Endothelial cell of umbilical vein (primary cell): ENCODE results near the gene CYP27C1. TPM values are rescaled to one million over a fixed set of nuclear protein-coding genes. Genes with fewer than 3 reads are reported as not detected.

Experiments used
- BruUV-seq: library from RNA; stranded (reverse); fragments of 400-500 nt; replicated peaks from 2 replicates; lab custom pipeline; 2021; lab: Mats Ljungman, UMichigan
- CTCF ChIA-PET: fragments of 300-600, 350-600 bp; sonication (Branson Sonifier 250); formaldehyde crosslinking; loops from one replicate; lab custom pipeline; 2021; ENCODE audit warnings: antibody characterized with exemption, inconsistent platforms; lab: Charles Lee
- POLR2A ChIA-PET: fragments of 300-600, 350-600 bp; sonication (Branson Sonifier 250); formaldehyde crosslinking; loops from one replicate; lab custom pipeline; 2021; ENCODE audit warnings: antibody characterized with exemption, inconsistent platforms; lab: Charles Lee
- DNase-seq: peaks from one replicate; pipeline ENCODE4 v3.0.0-alpha.2; 2011; ENCODE audit warnings: low read depth, low spot score
- FAIRE-seq: peaks from 2 replicates; lab custom pipeline; 2011; peaks lifted over from hg19 to GRCh38; lab: Jason Lieb, UNC
- H2AFZ ChIP-seq: 2 replicates; pipeline ENCODE4 v1.6.0; 2012; ENCODE audit warnings: low read depth, low read length, control low read depth, inconsistent platforms
- H3K27ac ChIP-seq: 2 replicates; pipeline ENCODE4 v1.5.1; 2011; ENCODE audit warnings: low read depth, mild to moderate bottlenecking, control low read depth, low read length, moderate library complexity; ENCODE audit not compliant: insufficient read depth
- H3K27me3 ChIP-seq, 2 experiments: 2 replicates each; pipeline versions ENCODE4 v1.6.0 to v1.6.1; 2011; ENCODE audit warnings: low read length in 2 of 2, mixed read lengths in 1 of 2; ENCODE audit not compliant: control insufficient read depth in 2 of 2, insufficient read depth in 2 of 2
- H3K36me3 ChIP-seq, 2 experiments: 2 replicates in 1 of 2; 3 replicates in 1 of 2; pipeline ENCODE4 v1.5.1; 2011; ENCODE audit warnings: low read length in 2 of 2, mild to moderate bottlenecking in 1 of 2, moderate library complexity in 1 of 2; ENCODE audit not compliant: control insufficient read depth in 2 of 2, insufficient read depth in 2 of 2; ENCODE audit errors: extremely low read depth in 1 of 2
- H3K4me1 ChIP-seq: 3 replicates; pipeline ENCODE4 v1.5.1; 2011; ENCODE audit warnings: mild to moderate bottlenecking, low read length; ENCODE audit not compliant: control insufficient read depth, insufficient read depth; ENCODE audit errors: extremely low read depth
- H3K4me2 ChIP-seq: 2 replicates; pipeline ENCODE4 v1.6.1; 2011; ENCODE audit warnings: low read length, control low read depth, mixed read lengths; ENCODE audit not compliant: insufficient read depth
- H3K4me3 ChIP-seq, 3 experiments: fragments of 200-600 bp in 1 of 3; sonication (generic), shearing (Covaris generic) in 1 of 3; replicated peaks in 1 of 3; 2 replicates each; pipeline ENCODE4 v1.5.1; 2011 to 2016; ENCODE audit warnings: control low read depth in 3 of 3, low read length in 3 of 3, mild to moderate bottlenecking in 2 of 3, inconsistent platforms in 1 of 3, low read depth in 1 of 3, moderate library complexity in 1 of 3; ENCODE audit not compliant: insufficient read depth in 1 of 3
- H3K79me2 ChIP-seq: 2 replicates; pipeline ENCODE4 v1.6.0; 2012; ENCODE audit warnings: low read length, inconsistent platforms; ENCODE audit not compliant: control insufficient read depth, insufficient read depth
- H3K9ac ChIP-seq: replicated peaks from 2 replicates; pipeline ENCODE3; 2011; ENCODE audit warnings: low read length, control low read depth; ENCODE audit not compliant: insufficient read depth; ENCODE audit errors: extremely low read depth
- H3K9me1 ChIP-seq: replicated peaks from 3 replicates; pipeline ENCODE4 v1.6.0; 2011; ENCODE audit warnings: mild to moderate bottlenecking, low read length; ENCODE audit not compliant: control insufficient read depth, insufficient read depth; ENCODE audit errors: extremely low read depth
- H3K9me3 ChIP-seq: replicated peaks from 2 replicates; pipeline ENCODE4 v1.5.1; 2012; ENCODE audit warnings: low read length, inconsistent platforms; ENCODE audit not compliant: control insufficient read depth, insufficient read depth
- H4K20me1 ChIP-seq: replicated peaks from 2 replicates; pipeline ENCODE3; 2011; ENCODE audit warnings: mild to moderate bottlenecking, low read length; ENCODE audit not compliant: control insufficient read depth, insufficient read depth; ENCODE audit errors: extremely low read depth
- CTCF ChIP-seq, 2 donors: IDR thresholded peaks; 1 replicate in 1 of 2; 2 replicates in 1 of 2; pipeline ENCODE4 v1.5.1; 2011; ENCODE audit warnings: low read length in 2 of 2, mild to moderate bottlenecking in 2 of 2, moderate library complexity in 2 of 2, control low read depth in 1 of 2, inconsistent platforms in 1 of 2, low read depth in 1 of 2; ENCODE audit not compliant: insufficient read depth in 1 of 2; ENCODE audit errors: extremely low read depth in 1 of 2
- EZH2 ChIP-seq: IDR thresholded peaks from 2 replicates; pipeline ENCODE4 v1.6.1; 2012; ENCODE audit warnings: borderline replicate concordance, low read depth, mild to moderate bottlenecking, moderate library complexity, low read length, inconsistent platforms; ENCODE audit not compliant: severe bottlenecking
- FOS ChIP-seq: IDR thresholded peaks from 2 replicates; pipeline ENCODE4 v1.6.1; 2011; ENCODE audit warnings: mild to moderate bottlenecking, low read length, moderate library complexity, borderline replicate concordance; ENCODE audit not compliant: insufficient read depth
- GATA2 ChIP-seq: IDR thresholded peaks from 2 replicates; pipeline ENCODE4 v1.7.0; 2011; ENCODE audit warnings: low read depth, mild to moderate bottlenecking, moderate library complexity, mixed read lengths, low read length; ENCODE audit not compliant: insufficient read length, insufficient read depth
- JUN ChIP-seq: IDR thresholded peaks from 2 replicates; pipeline ENCODE4 v1.6.1; 2011; ENCODE audit warnings: borderline replicate concordance, low read depth; ENCODE audit not compliant: insufficient read length, insufficient read depth
- MAX ChIP-seq: IDR thresholded peaks from 2 replicates; pipeline ENCODE4 v1.6.1; 2011; ENCODE audit not compliant: insufficient read depth, insufficient read length
- MYC ChIP-seq: IDR thresholded peaks from one replicate; pipeline ENCODE4 v1.6.1; 2011; ENCODE audit warnings: mild to moderate bottlenecking, low read depth, low read length
- POLR2A ChIP-seq: IDR thresholded peaks from 2 replicates; pipeline ENCODE4 v1.6.1; 2012; ENCODE audit warnings: low read depth, mild to moderate bottlenecking, control low read depth, low read length
- POLR2AphosphoS5 ChIP-seq: IDR thresholded peaks from 2 replicates; pipeline ENCODE4 v1.6.1; 2012; ENCODE audit warnings: low read depth, mild to moderate bottlenecking, control low read depth, low read length, moderate library complexity; ENCODE audit not compliant: insufficient read depth
- dilution Hi-C: fragments of 300-500 bp; cut with MboI; formaldehyde crosslinking; loops from one replicate; pipeline ENCODE4 v1.15.0; 2019; ENCODE audit warnings: low sequenced_read_pairs; ENCODE audit not compliant: extremely low pct_ligation_motif_present
- intact Hi-C: fragments of 100-400 bp; cut with micrococcal nuclease; formaldehyde crosslinking; loops from one replicate; pipeline ENCODE4 v1.10.0; 2022
- polyA plus RNA-seq, 4 experiments: library from polyadenylated mRNA; depleted of rRNA in 3 of 4; stranded (reverse) in 3 of 4; unstranded in 1 of 4; fragments of >200 nt; gene quantifications; 2 replicates each; pipeline versions ENCODE4 v1.2.1 to v1.2.3, GENCODE V29; 2011 to 2012; ENCODE audit warnings: missing spikeins in 1 of 4
- total RNA-seq: library from RNA; stranded (reverse); gene quantifications from 2 replicates; pipeline ENCODE4 v1.2.3, GENCODE V29; 2021

Gene CYP27C1
- total and polyA plus RNA-seq, 2 donors (not counting 3 experiments of a cell fraction or from before 2014, with no cell fraction given), result not detected

GRCh38 chr2:127169066-127169660 is 50.9 kb downstream of the CYP27C1 start:
- H3K4me3 ChIP-seq, result no peak overlapping the region
- intact Hi-C loops (no loop called here), dilution Hi-C loops (no loop called here)
- H3K79me2 ChIP-seq, result no peaks in the 10 kb centered on the region
- no peaks in the 10 kb centered on the region for H3K4me1 ChIP-seq
- ChIA-PET CTCF (interaction anchor here (11.6 kb wide), 1 partner anchor 99 kb away, joined by 106 read pairs; no protein-coding TSS in a partner anchor), POLR2A (no interaction called here)
- H3K9me3 ChIP-seq, result no peaks in the 10 kb centered on the region
- H3K4me2 ChIP-seq, result no peak overlapping the region
- no peak overlapping the region for H2AFZ ChIP-seq
- no peaks in the 10 kb centered on the region for H4K20me1 ChIP-seq
- FAIRE-seq (no peak), DNase-seq (no peak)
- TF ChIP-seq JUN, result no peak
- no peak for TF ChIP-seq POLR2A
- no peak for TF ChIP-seq GATA2
- no peak for TF ChIP-seq EZH2
- no peak for TF ChIP-seq MYC
- TF ChIP-seq CTCF (IDR thresholded peaks at IDR 0.05; ENCODE audit: extremely low read depth in 1 of 2, insufficient read depth in 1 of 2, low read depth in 1 of 2, low read length in 2 of 2), result no peak
- TF ChIP-seq FOS, result no peak
- no peak for TF ChIP-seq POLR2AphosphoS5
- TF ChIP-seq MAX, result no peak
- no peaks in the 10 kb centered on the region for H3K36me3 ChIP-seq
- H3K27ac ChIP-seq, result no peak overlapping the region
- no peak overlapping the region for H3K9ac ChIP-seq
- H3K27me3 ChIP-seq, result no peaks in the 10 kb centered on the region
- no peaks in the 10 kb centered on the region for H3K9me1 ChIP-seq
- BruUV-seq, result no TSS peak
